HepG2 (cell line): ENCODE measurements around the gene NHERF2. TPM values are rescaled to one million over a fixed set of nuclear protein-coding genes. Genes with fewer than 3 reads are reported as not detected.

Source experiments
- GZF1 ChIP-seq: sonication (generic); formaldehyde crosslinking; IDR thresholded peaks from 2 replicates; pipeline ENCODE4 v1.5.1; 2020; ENCODE audit warnings: mild to moderate bottlenecking, missing genetic modification reagents
- MXD4 ChIP-seq: IDR thresholded peaks from 2 replicates; pipeline ENCODE4 v1.6.1; 2016; ENCODE audit warnings: mild to moderate bottlenecking, missing biosample characterization, missing genetic modification reagents
- PAWR ChIP-seq: sonication (generic); formaldehyde crosslinking; IDR thresholded peaks from 2 replicates; pipeline ENCODE4 v1.4.0; 2020; ENCODE audit warnings: missing genetic modification reagents, mild to moderate bottlenecking, borderline replicate concordance
- RBAK ChIP-seq: sonication (generic); formaldehyde crosslinking; IDR thresholded peaks from 2 replicates; pipeline ENCODE4 v1.5.1; 2020; ENCODE audit warnings: mild to moderate bottlenecking, missing genetic modification reagents
- SKIL ChIP-seq: sonication (generic); formaldehyde crosslinking; IDR thresholded peaks from 2 replicates; pipeline ENCODE4 v1.8.0; 2022; ENCODE audit warnings: missing genetic modification reagents, mild to moderate bottlenecking, moderate library complexity, borderline replicate concordance
- TBP ChIP-seq: sonication (generic); formaldehyde crosslinking; IDR thresholded peaks from 2 replicates; pipeline ENCODE4 v1.5.0; 2020; ENCODE audit warnings: missing genetic modification reagents
- TCF7 ChIP-seq: sonication (generic); IDR thresholded peaks from 2 replicates; pipeline ENCODE4 v1.6.1; 2016; ENCODE audit warnings: antibody characterized with exemption, low read depth
- ZMYM2 ChIP-seq: sonication (generic); formaldehyde crosslinking; IDR thresholded peaks from 2 replicates; pipeline ENCODE4 v1.8.0; 2022; ENCODE audit warnings: mild to moderate bottlenecking, missing genetic modification reagents
- ZNF33A ChIP-seq: sonication (generic); formaldehyde crosslinking; IDR thresholded peaks from 2 replicates; pipeline ENCODE4 v1.5.1; 2020; ENCODE audit warnings: missing genetic modification reagents, mild to moderate bottlenecking, moderate library complexity, borderline replicate concordance
- ZNF367 ChIP-seq: sonication (generic); formaldehyde crosslinking; IDR thresholded peaks from 2 replicates; pipeline ENCODE4 v1.4.0; 2020; ENCODE audit warnings: missing genetic modification reagents, borderline replicate concordance
- ZNF598 ChIP-seq: sonication (generic); formaldehyde crosslinking; IDR thresholded peaks from 2 replicates; pipeline ENCODE4 v1.5.1; 2020; ENCODE audit warnings: mild to moderate bottlenecking, missing genetic modification reagents, borderline replicate concordance
- polyA plus RNA-seq, 8 experiments: library from polyadenylated mRNA; depleted of rRNA in 3 of 8; stranded (reverse) in 7 of 8; unstranded in 1 of 8; fragments of >200 nt; fragmentation: Illumina TruSeq in 4 of 8; extraction: Trizol in 4 of 8; gene quantifications; 2 replicates each; pipeline versions ENCODE4 v1.2.1 to v1.2.3, GENCODE V29; 2011 to 2016; ENCODE audit warnings: low read depth in 4 of 8, missing spikeins in 1 of 8, mixed read lengths in 1 of 8; ENCODE audit not compliant: insufficient read depth in 1 of 8
- total RNA-seq, 5 experiments: library from RNA; depleted of rRNA; stranded (reverse); fragments of >200 nt; fragmentation: Illumina TruSeq; extraction: Trizol; gene quantifications; 2 replicates each; pipeline ENCODE4 v1.2.3, GENCODE V29; 2016; ENCODE audit warnings: low read depth in 1 of 5
- TF ChIP-seq, protein P1 (sequence below): sonication (generic); formaldehyde crosslinking; IDR thresholded peaks from 2 replicates; pipeline ENCODE4 v1.5.1; 2020; ENCODE audit warnings: missing genetic modification reagents, mild to moderate bottlenecking, borderline replicate concordance
- TF ChIP-seq, protein P2 (sequence below): sonication (generic); formaldehyde crosslinking; IDR thresholded peaks from 2 replicates; pipeline ENCODE4 v1.8.1; 2023; ENCODE audit warnings: mild to moderate bottlenecking, inconsistent platforms, moderate library complexity, missing genetic modification reagents, borderline replicate concordance
- TF ChIP-seq, protein P3 (sequence below): sonication (generic); formaldehyde crosslinking; IDR thresholded peaks from 2 replicates; pipeline ENCODE4 v1.4.0; 2020; ENCODE audit warnings: missing genetic modification reagents, mild to moderate bottlenecking, borderline replicate concordance
- TF ChIP-seq, protein P4 (sequence below): fragments of 450-650 bp; IDR thresholded peaks from 2 replicates; pipeline ENCODE4 v1.6.1; 2017; ENCODE audit warnings: mild to moderate bottlenecking

NHERF2 gene
- total and polyA plus RNA-seq, 2 of the 13 experiments (the other 11 are each of a cell fraction or from before 2014, with no cell fraction given): 23.7 to 39.3 TPM

- TF ChIP-seq, protein P1, sequence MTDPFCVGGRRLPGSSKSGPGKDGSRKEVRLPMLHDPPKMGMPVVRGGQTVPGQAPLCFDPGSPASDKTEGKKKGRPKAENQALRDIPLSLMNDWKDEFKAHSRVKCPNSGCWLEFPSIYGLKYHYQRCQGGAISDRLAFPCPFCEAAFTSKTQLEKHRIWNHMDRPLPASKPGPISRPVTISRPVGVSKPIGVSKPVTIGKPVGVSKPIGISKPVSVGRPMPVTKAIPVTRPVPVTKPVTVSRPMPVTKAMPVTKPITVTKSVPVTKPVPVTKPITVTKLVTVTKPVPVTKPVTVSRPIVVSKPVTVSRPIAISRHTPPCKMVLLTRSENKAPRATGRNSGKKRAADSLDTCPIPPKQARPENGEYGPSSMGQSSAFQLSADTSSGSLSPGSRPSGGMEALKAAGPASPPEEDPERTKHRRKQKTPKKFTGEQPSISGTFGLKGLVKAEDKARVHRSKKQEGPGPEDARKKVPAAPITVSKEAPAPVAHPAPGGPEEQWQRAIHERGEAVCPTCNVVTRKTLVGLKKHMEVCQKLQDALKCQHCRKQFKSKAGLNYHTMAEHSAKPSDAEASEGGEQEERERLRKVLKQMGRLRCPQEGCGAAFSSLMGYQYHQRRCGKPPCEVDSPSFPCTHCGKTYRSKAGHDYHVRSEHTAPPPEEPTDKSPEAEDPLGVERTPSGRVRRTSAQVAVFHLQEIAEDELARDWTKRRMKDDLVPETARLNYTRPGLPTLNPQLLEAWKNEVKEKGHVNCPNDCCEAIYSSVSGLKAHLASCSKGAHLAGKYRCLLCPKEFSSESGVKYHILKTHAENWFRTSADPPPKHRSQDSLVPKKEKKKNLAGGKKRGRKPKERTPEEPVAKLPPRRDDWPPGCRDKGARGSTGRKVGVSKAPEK (CRISPR knock-in tag): no peak
- TF ChIP-seq ZNF598 (CRISPR knock-in tag): no peak
- peak; percentile 75; the same call in 1 of the 2 replicates for TF ChIP-seq GZF1 (CRISPR knock-in tag)
- TF ChIP-seq ZMYM2 (CRISPR knock-in tag): no peak
- TF ChIP-seq MXD4 (CRISPR knock-in tag): peak; percentile 44; the same call in 1 of the 2 replicates
- no peak for TF ChIP-seq ZNF367 (CRISPR knock-in tag)
- no peak for TF ChIP-seq SKIL
- TF ChIP-seq TBP (CRISPR knock-in tag): no peak
- TF ChIP-seq ZNF33A: no peak
- TF ChIP-seq, protein P2, sequence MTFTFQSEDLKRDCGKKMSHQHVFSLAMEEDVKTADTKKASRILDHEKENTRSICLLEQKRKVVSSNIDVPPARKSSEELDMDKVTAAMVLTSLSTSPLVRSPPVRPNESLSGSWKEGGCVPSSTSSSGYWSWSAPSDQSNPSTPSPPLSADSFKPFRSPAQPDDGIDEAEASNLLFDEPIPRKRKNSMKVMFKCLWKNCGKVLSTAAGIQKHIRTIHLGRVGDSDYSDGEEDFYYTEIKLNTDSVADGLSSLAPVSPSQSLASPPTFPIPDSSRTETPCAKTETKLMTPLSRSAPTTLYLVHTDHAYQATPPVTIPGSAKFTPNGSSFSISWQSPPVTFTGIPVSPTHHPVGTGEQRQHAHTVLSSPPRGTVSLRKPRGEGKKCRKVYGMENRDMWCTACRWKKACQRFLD: 0 out of 2 replicates have a peak, but pooled peaks have one; percentile 26
- TF ChIP-seq PAWR (CRISPR knock-in tag): no peak
- TF ChIP-seq RBAK (CRISPR knock-in tag): no peak
- TF ChIP-seq, protein P3, sequence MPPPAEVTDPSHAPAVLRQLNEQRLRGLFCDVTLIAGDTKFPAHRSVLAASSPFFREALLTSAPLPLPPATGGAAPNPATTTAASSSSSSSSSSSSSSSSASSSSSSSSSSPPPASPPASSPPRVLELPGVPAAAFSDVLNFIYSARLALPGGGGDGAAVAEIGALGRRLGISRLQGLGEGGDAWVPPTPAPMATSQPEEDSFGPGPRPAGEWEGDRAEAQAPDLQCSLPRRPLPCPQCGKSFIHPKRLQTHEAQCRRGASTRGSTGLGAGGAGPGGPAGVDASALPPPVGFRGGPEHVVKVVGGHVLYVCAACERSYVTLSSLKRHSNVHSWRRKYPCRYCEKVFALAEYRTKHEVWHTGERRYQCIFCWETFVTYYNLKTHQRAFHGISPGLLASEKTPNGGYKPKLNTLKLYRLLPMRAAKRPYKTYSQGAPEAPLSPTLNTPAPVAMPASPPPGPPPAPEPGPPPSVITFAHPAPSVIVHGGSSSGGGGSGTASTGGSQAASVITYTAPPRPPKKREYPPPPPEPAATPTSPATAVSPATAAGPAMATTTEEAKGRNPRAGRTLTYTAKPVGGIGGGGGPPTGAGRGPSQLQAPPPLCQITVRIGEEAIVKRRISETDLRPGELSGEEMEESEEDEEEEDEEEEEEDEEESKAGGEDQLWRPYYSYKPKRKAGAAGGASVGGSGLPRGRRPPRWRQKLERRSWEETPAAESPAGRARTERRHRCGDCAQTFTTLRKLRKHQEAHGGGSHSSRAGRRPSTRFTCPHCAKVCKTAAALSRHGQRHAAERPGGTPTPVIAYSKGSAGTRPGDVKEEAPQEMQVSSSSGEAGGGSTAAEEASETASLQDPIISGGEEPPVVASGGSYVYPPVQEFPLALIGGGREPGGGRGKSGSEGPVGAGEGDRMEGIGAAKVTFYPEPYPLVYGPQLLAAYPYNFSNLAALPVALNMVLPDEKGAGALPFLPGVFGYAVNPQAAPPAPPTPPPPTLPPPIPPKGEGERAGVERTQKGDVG (CRISPR knock-in tag): no peak
- TF ChIP-seq TCF7: no peak
- TF ChIP-seq, protein P4, sequence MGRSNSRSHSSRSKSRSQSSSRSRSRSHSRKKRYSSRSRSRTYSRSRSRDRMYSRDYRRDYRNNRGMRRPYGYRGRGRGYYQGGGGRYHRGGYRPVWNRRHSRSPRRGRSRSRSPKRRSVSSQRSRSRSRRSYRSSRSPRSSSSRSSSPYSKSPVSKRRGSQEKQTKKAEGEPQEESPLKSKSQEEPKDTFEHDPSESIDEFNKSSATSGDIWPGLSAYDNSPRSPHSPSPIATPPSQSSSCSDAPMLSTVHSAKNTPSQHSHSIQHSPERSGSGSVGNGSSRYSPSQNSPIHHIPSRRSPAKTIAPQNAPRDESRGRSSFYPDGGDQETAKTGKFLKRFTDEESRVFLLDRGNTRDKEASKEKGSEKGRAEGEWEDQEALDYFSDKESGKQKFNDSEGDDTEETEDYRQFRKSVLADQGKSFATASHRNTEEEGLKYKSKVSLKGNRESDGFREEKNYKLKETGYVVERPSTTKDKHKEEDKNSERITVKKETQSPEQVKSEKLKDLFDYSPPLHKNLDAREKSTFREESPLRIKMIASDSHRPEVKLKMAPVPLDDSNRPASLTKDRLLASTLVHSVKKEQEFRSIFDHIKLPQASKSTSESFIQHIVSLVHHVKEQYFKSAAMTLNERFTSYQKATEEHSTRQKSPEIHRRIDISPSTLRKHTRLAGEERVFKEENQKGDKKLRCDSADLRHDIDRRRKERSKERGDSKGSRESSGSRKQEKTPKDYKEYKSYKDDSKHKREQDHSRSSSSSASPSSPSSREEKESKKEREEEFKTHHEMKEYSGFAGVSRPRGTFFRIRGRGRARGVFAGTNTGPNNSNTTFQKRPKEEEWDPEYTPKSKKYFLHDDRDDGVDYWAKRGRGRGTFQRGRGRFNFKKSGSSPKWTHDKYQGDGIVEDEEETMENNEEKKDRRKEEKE: no peak
These were observed 3.3 kb upstream of the NHERF2 start (continued) for GRCh38 chr16:2023092-2024031.
